H1 (cell line): Measurements from ENCODE around the gene HJURP. TPM values are rescaled to one million over a fixed set of nuclear protein-coding genes. Genes with fewer than 3 reads are reported as not detected.
A peak's percentile ranks its signal among the peaks of the same experiment; 100 is the strongest.

Source experiments
- CTCF ChIA-PET: fragments of 300-600 bp; sonication (Branson Sonifier 250); formaldehyde crosslinking; loops from one replicate; lab custom pipeline; 2021; ENCODE audit not compliant: partially characterized antibody; lab: Charles Lee
- POLR2A ChIA-PET: fragments of 300-600 bp; sonication (Branson Sonifier 250); formaldehyde crosslinking; loops from one replicate; lab custom pipeline; 2021; ENCODE audit warnings: inconsistent platforms; ENCODE audit not compliant: partially characterized antibody; lab: Charles Lee
- DNase-seq, 2 experiments: peaks; one replicate each; pipeline versions ENCODE4 v3.0.0 to v3.0.0-alpha.2; 2010 to 2022; ENCODE audit warnings: low spot score in 2 of 2, low read depth in 1 of 2, mixed read lengths in 1 of 2
- FAIRE-seq: peaks from 2 replicates; lab custom pipeline; 2011; peaks lifted over from hg19 to GRCh38; lab: Jason Lieb, UNC
- H2AFZ ChIP-seq: 2 replicates; pipeline ENCODE4 v1.8.1; 2012; ENCODE audit warnings: low read length, inconsistent platforms
- H2AK5ac ChIP-seq: 2 replicates; pipeline ENCODE4 v1.6.1; 2013; ENCODE audit warnings: low read depth, low read length
- H2BK120ac ChIP-seq: replicated peaks from 2 replicates; pipeline ENCODE3; 2013; ENCODE audit warnings: low read depth, low read length, inconsistent platforms
- H2BK12ac ChIP-seq: 2 replicates; pipeline ENCODE4 v1.6.1; 2013; ENCODE audit warnings: low read depth, low read length
- H2BK15ac ChIP-seq: 2 replicates; pipeline ENCODE4 v1.6.1; 2013; ENCODE audit warnings: low read length
- H2BK20ac ChIP-seq: 2 replicates; pipeline ENCODE4 v1.6.1; 2013; ENCODE audit warnings: low read length
- H2BK5ac ChIP-seq: 2 replicates; pipeline ENCODE4 v1.6.1; 2013; ENCODE audit warnings: low read depth, low read length
- H3K14ac ChIP-seq: 2 replicates; pipeline ENCODE4 v1.6.1; 2013; ENCODE audit warnings: inconsistent platforms; ENCODE audit not compliant: insufficient read length
- H3K18ac ChIP-seq: 2 replicates; pipeline ENCODE4 v1.6.1; 2013; ENCODE audit warnings: low read length; ENCODE audit errors: extremely low read depth
- H3K23ac ChIP-seq: 2 replicates; pipeline ENCODE4 v1.6.1; 2013; ENCODE audit warnings: inconsistent platforms; ENCODE audit not compliant: insufficient read length
- H3K23me2 ChIP-seq: 2 replicates; pipeline ENCODE4 v1.6.1; 2013; ENCODE audit warnings: low read depth, low read length
- H3K27ac ChIP-seq: 2 replicates; pipeline ENCODE4 v1.6.1; 2011; ENCODE audit warnings: low read depth, low read length, inconsistent platforms
- H3K27me3 ChIP-seq, 4 experiments: replicated peaks in 1 of 4; 1 replicate in 1 of 4; 2 replicates in 3 of 4; pipeline versions ENCODE4 v1.6.1 to v1.8.1; 2011 to 2013; ENCODE audit warnings: low read length in 3 of 4, mild to moderate bottlenecking in 3 of 4, inconsistent platforms in 2 of 4, mixed read lengths in 2 of 4, moderate library complexity in 1 of 4; ENCODE audit not compliant: control insufficient read depth in 3 of 4, insufficient read depth in 3 of 4; ENCODE audit errors: extremely low read depth in 1 of 4
- H3K36me3 ChIP-seq, 4 experiments: 2 replicates each; pipeline versions ENCODE4 v1.6.1 to v1.8.1; 2011 to 2013; ENCODE audit warnings: mild to moderate bottlenecking in 4 of 4, low read length in 3 of 4, moderate library complexity in 2 of 4, control low read depth in 1 of 4, inconsistent platforms in 1 of 4; ENCODE audit not compliant: insufficient read depth in 4 of 4, control insufficient read depth in 2 of 4
- H3K4ac ChIP-seq: replicated peaks from 2 replicates; pipeline ENCODE3; 2013; ENCODE audit warnings: low read length, low read depth, mixed read lengths, inconsistent platforms; ENCODE audit not compliant: insufficient read length
- H3K4me1 ChIP-seq, 4 experiments: replicated peaks in 1 of 4; 1 replicate in 1 of 4; 2 replicates in 3 of 4; pipeline versions ENCODE4 v1.6.1 to v1.8.1; 2011 to 2013; ENCODE audit warnings: low read length in 3 of 4, inconsistent platforms in 2 of 4, mixed read lengths in 1 of 4; ENCODE audit not compliant: insufficient read depth in 4 of 4, control insufficient read depth in 3 of 4
- H3K4me2 ChIP-seq, 2 experiments: 2 replicates each; pipeline versions ENCODE4 v1.6.1 to v1.8.1; 2011 to 2013; ENCODE audit warnings: low read depth in 2 of 2, low read length in 2 of 2, control low read depth in 1 of 2, inconsistent platforms in 1 of 2, mild to moderate bottlenecking in 1 of 2; ENCODE audit not compliant: insufficient read depth in 1 of 2
- H3K4me3 ChIP-seq, 4 experiments: fragments of 200-600, 300-600 bp in 1 of 4; sonication (generic), shearing (Covaris generic), sonication (Bioruptor Twin) in 1 of 4; 2 replicates each; pipeline versions ENCODE4 v1.5.1 to v1.8.1; 2011 to 2016; ENCODE audit warnings: low read length in 4 of 4, low read depth in 3 of 4, control low read depth in 2 of 4, inconsistent platforms in 2 of 4, mild to moderate bottlenecking in 2 of 4, mixed read lengths in 1 of 4, moderate library complexity in 1 of 4; ENCODE audit not compliant: insufficient read depth in 2 of 4; ENCODE audit errors: extremely low read depth in 1 of 4
- H3K56ac ChIP-seq: replicated peaks from 2 replicates; pipeline ENCODE3; 2013; ENCODE audit warnings: low read depth, mild to moderate bottlenecking, mixed read lengths, low read length, inconsistent platforms; ENCODE audit not compliant: insufficient read length
- H3K79me1 ChIP-seq: 2 replicates; pipeline ENCODE4 v1.6.1; 2013; ENCODE audit warnings: low read depth, low read length, control low read depth
- H3K79me2 ChIP-seq, 2 experiments: 2 replicates each; pipeline versions ENCODE4 v1.6.1 to v1.8.1; 2012 to 2013; ENCODE audit warnings: low read length in 2 of 2, mild to moderate bottlenecking in 2 of 2, inconsistent platforms in 1 of 2; ENCODE audit not compliant: insufficient read depth in 2 of 2, control insufficient read depth in 1 of 2
- H3K9ac ChIP-seq, 4 experiments: replicated peaks in 1 of 4; 1 replicate in 1 of 4; 2 replicates in 3 of 4; pipeline versions ENCODE4 v1.6.1 to v1.8.1; 2011 to 2013; ENCODE audit warnings: low read depth in 3 of 4, low read length in 3 of 4, control low read depth in 2 of 4, mild to moderate bottlenecking in 2 of 4, moderate library complexity in 2 of 4, inconsistent platforms in 1 of 4; ENCODE audit errors: extremely low read depth in 1 of 4
- H3K9me3 ChIP-seq, 2 experiments: 2 replicates each; pipeline versions ENCODE4 v1.6.1 to v1.8.1; 2012 to 2013; ENCODE audit warnings: mild to moderate bottlenecking in 2 of 2, moderate library complexity in 2 of 2, control low read depth in 1 of 2, inconsistent platforms in 1 of 2, low read depth in 1 of 2, low read length in 1 of 2, mixed read lengths in 1 of 2; ENCODE audit not compliant: insufficient read depth in 2 of 2
- H4K20me1 ChIP-seq, 2 experiments: replicated peaks in 1 of 2; 2 replicates each; pipeline versions ENCODE3 to v1.8.1; 2011 to 2013; ENCODE audit warnings: inconsistent platforms in 2 of 2, low read length in 2 of 2, mild to moderate bottlenecking in 1 of 2; ENCODE audit not compliant: insufficient read depth in 2 of 2, control insufficient read depth in 1 of 2
- H4K5ac ChIP-seq: 2 replicates; pipeline ENCODE4 v1.6.1; 2013; ENCODE audit warnings: low read length, low read depth, mixed read lengths, inconsistent platforms; ENCODE audit not compliant: insufficient read length
- H4K8ac ChIP-seq: 2 replicates; pipeline ENCODE4 v1.8.0; 2013; ENCODE audit warnings: mild to moderate bottlenecking, moderate library complexity, low read length, inconsistent platforms; ENCODE audit not compliant: insufficient read depth; ENCODE audit errors: extremely low read depth
- H4K91ac ChIP-seq: replicated peaks from 2 replicates; pipeline ENCODE3; 2013; ENCODE audit warnings: low read length, mixed read lengths, inconsistent platforms; ENCODE audit not compliant: insufficient read length
- CHD2 ChIP-seq: IDR thresholded peaks from 2 replicates; pipeline ENCODE4 v1.6.1; 2012; ENCODE audit warnings: low read length, improper control_type of control experiment
- KDM1A ChIP-seq: fragments of 200-600, 300-600 bp; sonication (generic); IDR thresholded peaks from 2 replicates; pipeline ENCODE4 v1.7.1; 2016; ENCODE audit warnings: mild to moderate bottlenecking, low read length, borderline replicate concordance
- KDM4A ChIP-seq: IDR thresholded peaks from one replicate; pipeline ENCODE4 v1.7.1; 2012; ENCODE audit warnings: low read depth, mild to moderate bottlenecking, moderate library complexity, low read length, inconsistent platforms; ENCODE audit not compliant: severe bottlenecking
- PHF8 ChIP-seq: fragments of 200-600 bp; sonication (generic); conservative IDR thresholded peaks from 2 replicates; pipeline ENCODE4 v1.7.1; 2012; ENCODE audit warnings: low read depth, mild to moderate bottlenecking, inconsistent platforms, low read length, moderate library complexity
- POU5F1 ChIP-seq: IDR thresholded peaks from 2 replicates; pipeline ENCODE4 v1.6.1; 2011; ENCODE audit warnings: low read depth, mild to moderate bottlenecking, low read length, moderate library complexity
- RNF2 ChIP-seq: fragments of 200-900, 300-1000 bp; sonication (generic); IDR thresholded peaks from 2 replicates; pipeline ENCODE4 v1.7.1; 2016; ENCODE audit warnings: borderline replicate concordance, low read depth, mild to moderate bottlenecking, antibody characterized with exemption, low read length; ENCODE audit not compliant: poor library complexity, severe bottlenecking; ENCODE audit errors: missing control alignments
- USF2 ChIP-seq: IDR thresholded peaks from 2 replicates; pipeline ENCODE4 v1.6.1; 2011; ENCODE audit warnings: low read length, improper control_type of control experiment
- WGBS, 2 experiments: shearing (Covaris generic) in 1 of 2; methylation state at CpG; one replicate each; pipeline versions ENCODE4 v1.1.6 to v1.1.7; 2013 to 2015; ENCODE audit warnings: low lambda C conversion rate in 2 of 2, mixed read lengths in 2 of 2, inconsistent platforms in 1 of 2, low coverage in 1 of 2, missing lambda C conversion rate in 1 of 2; ENCODE audit not compliant: insufficient replicate concordance in 2 of 2, insufficient coverage in 1 of 2, insufficient read length in 1 of 2; ENCODE audit errors: extremely low coverage in 1 of 2, missing lambda C conversion rate in 1 of 2; 5-methylcytosine and 5-hydroxymethylcytosine counted together
- polyA plus RNA-seq, 7 experiments: library from polyadenylated mRNA; depleted of rRNA in 3 of 7; stranded (reverse) in 5 of 7; unstranded in 2 of 7; fragments of >200 nt in 5 of 7; fragments of 200-250 nt in 2 of 7; gene quantifications; 1 replicate in 5 of 7; 2 replicates in 1 of 7; 4 replicates in 1 of 7; pipeline versions ENCODE4 v1.2.1 to v1.2.3, GENCODE V29; 2011 to 2013; ENCODE audit warnings: missing spikeins in 2 of 7, mixed read lengths in 2 of 7
- total RNA-seq: library from RNA; stranded (reverse); fragmentation: NEBNext Ultra II Directional; extraction: Animal tissue kit (Norgen Biotek cat#: 25700); gene quantifications from 2 replicates; pipeline ENCODE4 v1.2.1, GENCODE V29; 2021

HJURP gene
- total and polyA plus RNA-seq, 2 of the 8 experiments (the other 6 are each of a cell fraction or from before 2014, with no cell fraction given): 49.3 to 60.5 TPM

- 93% methylated on average over 6 of the region's 6 CpGs; no CpG with 5 or more reads in 1 of the 2 experiments for WGBS, 2 experiments
- no peak overlapping the region for H3K23ac ChIP-seq
- TF ChIP-seq KDM4A: no peak
- no peak for TF ChIP-seq POU5F1
- TF ChIP-seq PHF8: no peak
- TF ChIP-seq USF2: no peak
- TF ChIP-seq RNF2: no peak
- no peak for TF ChIP-seq CHD2
- TF ChIP-seq KDM1A: 0 out of 2 replicates have a peak, but pooled peaks have one; percentile 18
- peaks cover 0 to 7% of the 10 kb centered on the region in 2 experiments for H4K20me1 ChIP-seq
- no peak overlapping the region for H3K18ac ChIP-seq
- H3K27ac ChIP-seq: no peak overlapping the region
- ChIA-PET CTCF (interaction anchor here (0.8 to 5.3 kb wide), 15 partner anchors 7 to 427 kb away, joined by 3 to 35 read pairs (median 4); no protein-coding TSS in a partner anchor), POLR2A (interaction anchor here (0.8 to 1.8 kb wide), 4 partner anchors 10 to 431 kb away, joined by 3 to 8 read pairs (median 3); no protein-coding TSS in a partner anchor)
- H3K79me1 ChIP-seq: no peaks in the 10 kb centered on the region
- no peak overlapping the region for H2BK20ac ChIP-seq
- peaks cover 0 to 6% of the 10 kb centered on the region in 2 experiments; a peak in 1 of 4 replicates for H3K79me2 ChIP-seq
- no peak overlapping the region for H3K9ac ChIP-seq
- H3K27me3 ChIP-seq: no peaks in the 10 kb centered on the region
- no peak overlapping the region for H3K4me3 ChIP-seq
- no peak overlapping the region for H3K56ac ChIP-seq
- no peak overlapping the region for H2BK120ac ChIP-seq
- peaks cover 8 to 24% (median 15%) of the 10 kb centered on the region in 4 experiments; a peak in 7 of 8 replicates for H3K36me3 ChIP-seq
- H3K4me2 ChIP-seq: no peak overlapping the region
- H2AK5ac ChIP-seq: no peak overlapping the region
- H4K5ac ChIP-seq: no peak overlapping the region
- no peak overlapping the region for H4K91ac ChIP-seq
- H4K8ac ChIP-seq: no peak overlapping the region
- FAIRE-seq: no peak
- no peak overlapping the region for H2AFZ ChIP-seq
- no peak overlapping the region for H3K14ac ChIP-seq
- no peak for DNase-seq
- H2BK5ac ChIP-seq: no peak overlapping the region
- no peak overlapping the region for H2BK12ac ChIP-seq
- no peak overlapping the region for H3K4ac ChIP-seq
- no peak overlapping the region for H2BK15ac ChIP-seq
- no peaks in the 10 kb centered on the region for H3K9me3 ChIP-seq
- H3K4me1 ChIP-seq: no peaks in the 10 kb centered on the region
- no peaks in the 10 kb centered on the region for H3K23me2 ChIP-seq
Observed at GRCh38 chr2:233831861-233832260, 22.5 kb downstream of the HJURP start.
